ENCODE results near the gene CENPN. TPM values are rescaled to one million over a fixed set of nuclear protein-coding genes. Genes with fewer than 3 reads are reported as not detected.

CENPN gene
- total RNA-seq, 2 experiments from 2014 or later: 8.7 to 9.7 TPM

DNA sequence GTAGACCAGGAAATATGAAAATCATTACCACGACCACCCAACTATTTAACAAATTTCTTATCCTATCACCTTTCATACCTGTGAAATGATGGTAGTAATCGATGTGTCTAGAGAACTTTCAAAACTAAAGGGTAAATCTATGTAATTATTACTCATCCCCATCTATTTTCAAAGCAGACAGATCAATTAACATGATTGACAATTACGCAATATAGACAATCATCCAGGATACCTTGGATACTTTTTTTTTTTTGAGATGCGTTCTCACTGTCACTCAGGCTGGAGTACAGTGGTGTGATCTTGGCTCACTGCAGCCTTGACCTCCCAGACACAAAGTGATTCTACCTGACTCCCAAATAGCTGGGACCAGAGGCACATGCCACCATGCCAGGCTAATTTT lies 74.0 kb downstream of the CENPN start:
- Histone ChIP-seq H3K9me3 (ENCODE audit: control insufficient read depth in 1 of 2, insufficient read depth in 1 of 2, low read length in 2 of 2) (no peaks in the 10 kb centered on the region), H3K4me3 (ENCODE audit: low read length) (no peak overlapping the region), H3K27me3 (ENCODE audit: control insufficient read depth in 1 of 2, insufficient read depth in 2 of 2, low read length in 2 of 2) (no peaks in the 10 kb centered on the region), H3K27ac (ENCODE audit: low read depth in 1 of 2, low read length in 2 of 2) (no peak overlapping the region), H3K36me3 (ENCODE audit: insufficient read depth, low read length) (no peaks in the 10 kb centered on the region), H3K4me1 (ENCODE audit: insufficient read depth, low read length) (peaks cover 12% of the 10 kb centered on the region)
- intact Hi-C loops (cut with DNase I, micrococcal nuclease): no loop called here
- ChIA-PET POLR2A (no interaction called here), CTCF (no interaction called here)
- ATAC-seq (ENCODE audit: poor library complexity) (no peak), DNase-seq (no peak)
- H3K4me3 Mint-ChIP-seq: no peak overlapping the region
- no peak overlapping the region for H3K27ac Mint-ChIP-seq
- TF ChIP-seq, protein P1, sequence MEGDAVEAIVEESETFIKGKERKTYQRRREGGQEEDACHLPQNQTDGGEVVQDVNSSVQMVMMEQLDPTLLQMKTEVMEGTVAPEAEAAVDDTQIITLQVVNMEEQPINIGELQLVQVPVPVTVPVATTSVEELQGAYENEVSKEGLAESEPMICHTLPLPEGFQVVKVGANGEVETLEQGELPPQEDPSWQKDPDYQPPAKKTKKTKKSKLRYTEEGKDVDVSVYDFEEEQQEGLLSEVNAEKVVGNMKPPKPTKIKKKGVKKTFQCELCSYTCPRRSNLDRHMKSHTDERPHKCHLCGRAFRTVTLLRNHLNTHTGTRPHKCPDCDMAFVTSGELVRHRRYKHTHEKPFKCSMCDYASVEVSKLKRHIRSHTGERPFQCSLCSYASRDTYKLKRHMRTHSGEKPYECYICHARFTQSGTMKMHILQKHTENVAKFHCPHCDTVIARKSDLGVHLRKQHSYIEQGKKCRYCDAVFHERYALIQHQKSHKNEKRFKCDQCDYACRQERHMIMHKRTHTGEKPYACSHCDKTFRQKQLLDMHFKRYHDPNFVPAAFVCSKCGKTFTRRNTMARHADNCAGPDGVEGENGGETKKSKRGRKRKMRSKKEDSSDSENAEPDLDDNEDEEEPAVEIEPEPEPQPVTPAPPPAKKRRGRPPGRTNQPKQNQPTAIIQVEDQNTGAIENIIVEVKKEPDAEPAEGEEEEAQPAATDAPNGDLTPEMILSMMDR (IDR thresholded peaks at IDR 0.05): no peak
- no peaks in the 10 kb centered on the region for H3K36me3 Mint-ChIP-seq (ENCODE audit: low read depth)
- no peaks in the 10 kb centered on the region for H3K27me3 Mint-ChIP-seq
- no peaks in the 10 kb centered on the region for H3K9me3 Mint-ChIP-seq
- no peaks in the 10 kb centered on the region for H3K4me1 Mint-ChIP-seq (ENCODE audit: low read depth)

Other genes starting within 250 kb of the CENPN start
- 10 to 100 TPM; 14.3 to 15.8 TPM for gene CDYL2, start 202.6 kb upstream of the CENPN start, total RNA-seq
- gene CMC2, start 329 bp upstream of the CENPN start, total RNA-seq: 10 to 100 TPM; 67.7 to 68.8 TPM
- 10 to 100 TPM; 29.9 to 31.7 TPM for gene ATMIN, start 28.6 kb downstream of the CENPN start, total RNA-seq
- gene C16orf46, start 70.0 kb downstream of the CENPN start, total RNA-seq: under 1 TPM in 1 of 2 experiments, not detected in 1; 0.55 TPM
- 1 to 10 TPM; 2.3 to 3.2 TPM for gene GCSH, start 89.2 kb downstream of the CENPN start, total RNA-seq
- not detected for gene BCO1, start 231.5 kb downstream of the CENPN start, total RNA-seq

Measured in CD4-positive, alpha-beta T cell (primary cell).